ENCODE results near the gene NRK. TPM values are rescaled to one million over a fixed set of nuclear protein-coding genes. Genes with fewer than 3 reads are reported as not detected.

The NRK gene
- total RNA-seq, result under 0.01 and 0.29 TPM in 2 replicates

GRCh38 chrX:105822138-105823091 lies at the start of gene NRK:
TSS of gene NRK (plus strand) at chrX:105822539. CDS start at chrX:105822846, 307 bp downstream.

Other genes with a start within 250 kb of the NRK start
- not detected in 2 replicates for gene SERPINA7, start 216.2 kb downstream of the NRK start, total RNA-seq